Thyroid gland (tissue), 4 donors: ENCODE measurements around the gene TIGD4.

Source experiments
- POLR2A ChIP-seq, 2 donors: fragments of 450-650 bp; IDR thresholded peaks; one replicate each; pipeline ENCODE4 v1.6.1; 2017; ENCODE audit warnings: antibody characterized with exemption in 2 of 2, mild to moderate bottlenecking in 2 of 2, moderate library complexity in 1 of 2
- TF ChIP-seq, protein P1 (sequence below), 6 experiments: fragments of 200-600 bp in 3 of 6; fragments of 450-650 bp in 3 of 6; sonication (generic) in 3 of 6; IDR thresholded peaks; one replicate each; pipeline ENCODE4 v1.5.1; 2016 to 2019; ENCODE audit warnings: antibody characterized with exemption in 6 of 6, mild to moderate bottlenecking in 2 of 6, inconsistent platforms in 1 of 6, moderate library complexity in 1 of 6

DNA sequence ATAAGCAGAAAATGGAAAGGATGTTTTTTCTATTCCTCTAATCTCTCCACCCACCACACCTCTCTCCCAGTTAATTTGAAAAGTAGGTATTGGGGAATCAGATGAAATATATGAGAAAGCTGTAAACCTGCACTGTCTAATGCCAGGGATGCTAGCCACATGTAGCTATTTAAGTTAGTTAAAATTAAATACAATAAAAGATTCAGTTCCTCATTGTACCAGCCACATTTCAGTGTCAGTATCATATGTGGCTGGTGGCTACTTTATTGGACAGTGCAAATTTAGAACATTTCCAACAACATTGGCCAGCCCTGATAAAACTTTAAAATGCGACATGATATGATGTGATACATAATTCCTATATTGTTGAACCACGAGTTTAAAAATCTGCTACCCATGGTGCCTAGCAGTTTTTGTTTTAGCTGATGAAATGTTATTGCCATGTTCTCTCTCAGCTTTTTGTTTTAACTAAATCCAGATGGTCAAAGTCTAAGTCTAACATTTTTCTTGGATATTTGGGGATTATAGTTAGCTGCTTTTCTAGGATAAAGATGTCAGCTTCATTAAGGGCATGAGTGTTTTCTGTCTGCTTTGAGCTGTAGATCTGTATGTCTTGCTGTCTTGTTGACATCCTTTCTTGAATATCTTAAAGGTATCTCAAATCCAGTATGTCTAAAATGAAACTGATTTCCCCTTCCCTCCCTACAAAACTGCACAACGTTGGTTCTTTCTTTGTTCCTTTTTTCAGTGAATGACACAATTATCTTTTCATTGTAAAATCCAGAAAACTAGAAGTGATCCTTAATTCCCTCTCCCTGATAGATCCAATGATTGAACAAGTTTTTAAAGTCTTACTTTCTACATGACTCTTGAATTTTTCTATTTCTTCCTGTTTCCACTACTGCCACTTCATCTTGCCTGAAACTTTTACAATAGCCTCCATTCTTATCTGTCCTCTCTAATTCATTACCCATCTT lies 6.4 kb upstream of the TIGD4 start:
- TF ChIP-seq POLR2A (IDR thresholded peaks at IDR 0.05), result no peak
- TF ChIP-seq, protein P1, sequence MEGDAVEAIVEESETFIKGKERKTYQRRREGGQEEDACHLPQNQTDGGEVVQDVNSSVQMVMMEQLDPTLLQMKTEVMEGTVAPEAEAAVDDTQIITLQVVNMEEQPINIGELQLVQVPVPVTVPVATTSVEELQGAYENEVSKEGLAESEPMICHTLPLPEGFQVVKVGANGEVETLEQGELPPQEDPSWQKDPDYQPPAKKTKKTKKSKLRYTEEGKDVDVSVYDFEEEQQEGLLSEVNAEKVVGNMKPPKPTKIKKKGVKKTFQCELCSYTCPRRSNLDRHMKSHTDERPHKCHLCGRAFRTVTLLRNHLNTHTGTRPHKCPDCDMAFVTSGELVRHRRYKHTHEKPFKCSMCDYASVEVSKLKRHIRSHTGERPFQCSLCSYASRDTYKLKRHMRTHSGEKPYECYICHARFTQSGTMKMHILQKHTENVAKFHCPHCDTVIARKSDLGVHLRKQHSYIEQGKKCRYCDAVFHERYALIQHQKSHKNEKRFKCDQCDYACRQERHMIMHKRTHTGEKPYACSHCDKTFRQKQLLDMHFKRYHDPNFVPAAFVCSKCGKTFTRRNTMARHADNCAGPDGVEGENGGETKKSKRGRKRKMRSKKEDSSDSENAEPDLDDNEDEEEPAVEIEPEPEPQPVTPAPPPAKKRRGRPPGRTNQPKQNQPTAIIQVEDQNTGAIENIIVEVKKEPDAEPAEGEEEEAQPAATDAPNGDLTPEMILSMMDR (IDR thresholded peaks at IDR 0.05), result no peak
